ENCODE measurements around the gene NCAPH2.

DNA sequence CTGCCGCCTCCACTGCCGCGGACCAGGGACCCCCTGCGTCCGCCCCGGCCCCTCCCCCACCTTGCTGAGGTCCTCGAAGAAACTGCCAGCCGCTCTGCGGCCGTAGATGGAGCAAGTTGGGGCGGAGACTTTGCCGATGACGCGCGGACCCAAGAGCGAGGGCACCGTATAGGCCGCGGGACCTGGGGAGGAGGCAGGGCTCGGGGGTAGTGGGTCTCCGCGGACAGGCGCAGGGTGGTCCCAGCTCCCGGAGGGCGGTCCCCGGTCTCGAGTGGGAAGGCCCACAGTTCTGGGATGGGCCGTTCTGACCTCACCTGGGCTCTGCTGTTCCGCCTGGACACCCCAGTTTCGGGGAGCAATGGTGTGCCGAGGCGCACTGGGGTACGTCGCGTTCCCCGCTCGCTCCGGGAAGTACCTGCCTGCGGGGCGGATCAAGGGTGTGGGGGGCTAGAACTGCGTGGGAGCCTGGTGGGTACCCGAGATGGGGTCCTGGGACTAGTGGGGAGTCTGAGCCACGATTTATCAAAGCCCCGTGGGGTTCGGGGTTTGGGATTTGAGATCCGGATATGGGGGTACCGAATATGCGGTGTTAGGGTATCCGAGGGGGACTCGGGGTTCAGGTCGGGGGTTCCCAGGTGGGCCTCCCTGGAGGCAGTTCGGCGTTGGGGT lies 23.0 kb downstream of the NCAPH2 start:
- no peak for TF ChIP-seq EZH2phosphoT487 (IDR thresholded peaks at IDR 0.05; ENCODE audit: insufficient read depth, low read depth)
- no peak for TF ChIP-seq EZH2 (IDR thresholded peaks at IDR 0.05; ENCODE audit: insufficient read depth, poor library complexity, severe bottlenecking)

All from GM23248 (cell line).